Measurements from ENCODE around the gene EFNA3. TPM values are rescaled to one million over a fixed set of nuclear protein-coding genes. Genes with fewer than 3 reads are reported as not detected.

Gene EFNA3
- total RNA-seq, 1 experiment from 2014 or later = 20.4 TPM

DNA sequence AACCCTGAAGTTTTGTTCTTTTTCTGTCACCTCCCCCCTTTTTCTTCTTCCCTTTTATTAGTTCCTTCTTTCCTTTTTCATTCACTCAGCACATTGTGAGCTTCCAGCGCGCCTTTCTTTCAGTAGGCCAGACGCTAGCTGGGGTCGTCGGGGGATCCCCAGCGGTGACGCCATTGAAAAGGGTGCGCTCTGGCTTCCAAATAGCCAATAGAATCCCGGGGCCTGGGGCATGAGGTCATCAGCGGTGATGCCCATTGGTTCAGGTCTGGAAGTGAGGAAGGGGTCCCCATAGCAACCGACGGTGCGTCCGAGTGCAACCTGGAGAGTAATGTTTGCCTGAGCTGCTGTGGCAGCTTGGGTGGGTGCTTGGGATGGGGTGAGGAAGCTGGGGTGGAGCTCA lies 6.9 kb upstream of the EFNA3 start (continued):
- TF ChIP-seq, protein P1, sequence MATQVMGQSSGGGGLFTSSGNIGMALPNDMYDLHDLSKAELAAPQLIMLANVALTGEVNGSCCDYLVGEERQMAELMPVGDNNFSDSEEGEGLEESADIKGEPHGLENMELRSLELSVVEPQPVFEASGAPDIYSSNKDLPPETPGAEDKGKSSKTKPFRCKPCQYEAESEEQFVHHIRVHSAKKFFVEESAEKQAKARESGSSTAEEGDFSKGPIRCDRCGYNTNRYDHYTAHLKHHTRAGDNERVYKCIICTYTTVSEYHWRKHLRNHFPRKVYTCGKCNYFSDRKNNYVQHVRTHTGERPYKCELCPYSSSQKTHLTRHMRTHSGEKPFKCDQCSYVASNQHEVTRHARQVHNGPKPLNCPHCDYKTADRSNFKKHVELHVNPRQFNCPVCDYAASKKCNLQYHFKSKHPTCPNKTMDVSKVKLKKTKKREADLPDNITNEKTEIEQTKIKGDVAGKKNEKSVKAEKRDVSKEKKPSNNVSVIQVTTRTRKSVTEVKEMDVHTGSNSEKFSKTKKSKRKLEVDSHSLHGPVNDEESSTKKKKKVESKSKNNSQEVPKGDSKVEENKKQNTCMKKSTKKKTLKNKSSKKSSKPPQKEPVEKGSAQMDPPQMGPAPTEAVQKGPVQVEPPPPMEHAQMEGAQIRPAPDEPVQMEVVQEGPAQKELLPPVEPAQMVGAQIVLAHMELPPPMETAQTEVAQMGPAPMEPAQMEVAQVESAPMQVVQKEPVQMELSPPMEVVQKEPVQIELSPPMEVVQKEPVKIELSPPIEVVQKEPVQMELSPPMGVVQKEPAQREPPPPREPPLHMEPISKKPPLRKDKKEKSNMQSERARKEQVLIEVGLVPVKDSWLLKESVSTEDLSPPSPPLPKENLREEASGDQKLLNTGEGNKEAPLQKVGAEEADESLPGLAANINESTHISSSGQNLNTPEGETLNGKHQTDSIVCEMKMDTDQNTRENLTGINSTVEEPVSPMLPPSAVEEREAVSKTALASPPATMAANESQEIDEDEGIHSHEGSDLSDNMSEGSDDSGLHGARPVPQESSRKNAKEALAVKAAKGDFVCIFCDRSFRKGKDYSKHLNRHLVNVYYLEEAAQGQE (IDR thresholded peaks at IDR 0.05; ENCODE audit: low read depth) = no peak
- TF ChIP-seq, protein P2, sequence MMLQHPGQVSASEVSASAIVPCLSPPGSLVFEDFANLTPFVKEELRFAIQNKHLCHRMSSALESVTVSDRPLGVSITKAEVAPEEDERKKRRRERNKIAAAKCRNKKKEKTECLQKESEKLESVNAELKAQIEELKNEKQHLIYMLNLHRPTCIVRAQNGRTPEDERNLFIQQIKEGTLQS (IDR thresholded peaks at IDR 0.05) = no peak
- no peak for TF ChIP-seq YY1 (IDR thresholded peaks at IDR 0.05; ENCODE audit: extremely low read depth, insufficient replicate concordance, low read depth, low read length)

DNA sequence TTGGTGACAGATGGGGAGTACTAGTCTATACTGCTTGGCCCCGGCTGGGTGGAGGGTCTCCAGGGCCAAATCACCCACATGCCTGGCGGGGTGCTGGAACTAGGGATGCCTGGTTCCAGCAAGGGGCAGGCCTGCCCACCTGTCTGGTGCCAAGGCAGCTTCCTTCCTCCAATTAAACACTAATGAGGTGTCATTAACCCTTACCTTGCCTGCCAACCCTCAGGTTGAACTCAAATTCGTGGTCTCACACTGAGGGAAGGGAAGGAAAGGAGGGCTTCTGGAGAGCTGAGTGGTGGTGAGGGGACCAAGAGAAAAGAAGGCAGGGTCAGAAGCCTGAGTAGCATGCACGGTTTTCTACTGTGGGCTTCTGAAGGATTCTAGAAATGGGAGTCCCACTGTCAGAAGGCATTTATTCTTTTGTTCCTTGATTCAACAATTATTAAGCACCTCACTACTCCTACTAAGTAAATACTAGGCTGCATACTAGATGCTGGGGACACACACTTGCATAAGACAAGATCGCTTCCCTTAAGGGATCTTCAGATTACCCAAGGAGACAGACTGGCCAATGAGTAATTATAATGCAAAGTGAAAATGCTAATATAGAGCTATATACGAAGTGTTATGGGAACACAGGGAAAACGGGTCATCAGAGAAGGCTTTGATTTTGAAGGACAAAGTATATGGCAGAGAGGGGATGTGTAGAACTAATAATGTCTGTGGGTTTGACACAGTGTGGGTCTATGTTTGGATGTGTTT lies 5.9 kb upstream of the EFNA3 start:
- Histone ChIP-seq H3K36me3 (ENCODE audit: control insufficient read depth in 1 of 2, insufficient read depth in 2 of 2, low read length in 2 of 2) (peaks cover 0 to 8% of the 10 kb centered on the region in 2 experiments; a peak in 2 of 4 replicates), H3K4me3 (replicated peaks in 1 of 2; ENCODE audit: low read depth in 1 of 2, low read length in 2 of 2) (no peak overlapping the region), H3K79me2 (ENCODE audit: insufficient read depth, low read length) (no peaks in the 10 kb centered on the region), H3K9ac (ENCODE audit: low read length) (no peak overlapping the region), H3K9me3 (ENCODE audit: control insufficient read depth in 1 of 2, insufficient read depth in 1 of 2, low read depth in 1 of 2, low read length in 2 of 2) (no peaks in the 10 kb centered on the region), H4K20me1 (ENCODE audit: insufficient read depth) (no peaks in the 10 kb centered on the region), H3K4me1 (ENCODE audit: control insufficient read depth in 1 of 2, insufficient read depth in 2 of 2, low read length in 2 of 2) (peaks cover 12 to 27% of the 10 kb centered on the region in 2 experiments), H3K27me3 (ENCODE audit: insufficient read depth, low read length) (no peaks in the 10 kb centered on the region), H3K4me2 (ENCODE audit: low read length) (no peak overlapping the region), H3K9me2 (ENCODE audit: insufficient read depth) (no peaks in the 10 kb centered on the region), H3K27ac (ENCODE audit: low read depth, low read length) (no peak overlapping the region), H2AFZ (ENCODE audit: low read depth, low read length, poor library complexity, severe bottlenecking) (no peak overlapping the region)
- intact Hi-C loops (cut with micrococcal nuclease) = no loop called here
- ChIA-PET POLR2A (no interaction called here), RAD21 (ENCODE audit: low non-redundant PET in 1 of 2, low total read pairs in 2 of 2, uncharacterized antibody in 2 of 2, unreplicated experiment in 2 of 2) (no interaction called here), CTCF (interaction anchor here (1.5 kb wide), 1 partner anchor 11 kb away, joined by 3 read pairs; no protein-coding TSS in a partner anchor)
- TF ChIP-seq TCF7L2 (IDR thresholded peaks at IDR 0.05; ENCODE audit: borderline replicate concordance, extremely low read depth, insufficient read depth, insufficient read length) = no peak
- TF ChIP-seq CEBPB (IDR thresholded peaks at IDR 0.05; ENCODE audit: low read depth) = no peak
- no peak for TF ChIP-seq JUND (IDR thresholded peaks at IDR 0.05)
- TF ChIP-seq, protein P3, sequence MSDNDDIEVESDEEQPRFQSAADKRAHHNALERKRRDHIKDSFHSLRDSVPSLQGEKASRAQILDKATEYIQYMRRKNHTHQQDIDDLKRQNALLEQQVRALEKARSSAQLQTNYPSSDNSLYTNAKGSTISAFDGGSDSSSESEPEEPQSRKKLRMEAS (IDR thresholded peaks at IDR 0.05) = no peak
- TF ChIP-seq ELF1 (IDR thresholded peaks at IDR 0.05; ENCODE audit: borderline replicate concordance, low read depth) = no peak
- no peak for TF ChIP-seq EZH2phosphoT487 (IDR thresholded peaks at IDR 0.05; ENCODE audit: borderline replicate concordance)
- ATAC-seq = no peak
- no TSS peak for BruUV-seq (replicated peaks)
- DNase-seq (ENCODE audit: low read depth, low spot score) = no peak

Measured in HCT116 (cell line).